Activated CD8-positive, alpha-beta memory T cell treated with anti-CD3 and anti-CD28 coated beads for 36 hours (primary cell): ENCODE data around the gene SLC7A8. TPM values are rescaled to one million over a fixed set of nuclear protein-coding genes. Genes with fewer than 3 reads are reported as not detected.
"Not testable (repeated sequence)": the region's sequence is repeated elsewhere in the genome, so short reads cannot be mapped to it uniquely, and the experiment has no call there.

Source experiments
- CTCF ChIA-PET: fragments of 350-600 bp; sonication (Branson Sonifier 250); formaldehyde crosslinking; loops from one replicate; lab custom pipeline; 2021; ENCODE audit warnings: antibody characterized with exemption; lab: Charles Lee
- POLR2A ChIA-PET: fragments of 350-600 bp; sonication (Branson Sonifier 250); formaldehyde crosslinking; loops from one replicate; lab custom pipeline; 2021; ENCODE audit warnings: antibody characterized with exemption; lab: Charles Lee
- total RNA-seq, 2 experiments: library from RNA; stranded (reverse); gene quantifications; one replicate each; pipeline ENCODE4 v1.2.3, GENCODE V29; 2021

SLC7A8 gene
- total RNA-seq = under 1 TPM; 0.40 to 0.86 TPM

- ChIA-PET CTCF (interaction anchor here (1.8 kb wide), 1 partner anchor 62 kb away, joined by 11 read pairs; no protein-coding TSS in a partner anchor), POLR2A (interaction anchor here (0.6 kb wide), 1 partner anchor 925 kb away, joined by 5 read pairs; no protein-coding TSS in a partner anchor)
Measured at GRCh38 chr14:23183479-23183878, at the start of gene SLC7A8. Gene SLC7A8 (minus strand): TSS chr14:23183660. CDS start chr14:23182914, 746 bp downstream.

- POLR2A ChIA-PET = not testable (repeated sequence)
Measured at GRCh38 chr14:23232241-23232808, 48.9 kb upstream of the SLC7A8 start.

GRCh38 chr14:23228812-23229211 lies 45.4 kb upstream of the SLC7A8 start:
- ChIA-PET POLR2A (no interaction called here), CTCF (no interaction called here)

More at GRCh38 chr14:23232241-23232808, 48.9 kb upstream of the SLC7A8 start:
- CTCF ChIA-PET = not testable (repeated sequence)

- POLR2A ChIA-PET = no interaction called here
- CTCF ChIA-PET = no interaction called here
Measured at GRCh38 chr14:23227566-23227965, 44.1 kb upstream of the SLC7A8 start.

GRCh38 chr14:23224958-23225357 lies 41.5 kb upstream of the SLC7A8 start:
- CTCF ChIA-PET, POLR2A ChIA-PET: not testable (repeated sequence)

GRCh38 chr14:23219075-23219474 lies 35.6 kb upstream of the SLC7A8 start:
- ChIA-PET CTCF (interaction anchor here (0.7 kb wide), 1 partner anchor 73 kb away, joined by 3 read pairs; no protein-coding TSS in a partner anchor), POLR2A (no interaction called here)

GRCh38 chr14:23217032-23218020 lies 33.9 kb upstream of the SLC7A8 start:
- CTCF ChIA-PET = interaction anchor here (0.5 kb wide), 1 partner anchor 995 kb away, joined by 4 read pairs; no protein-coding TSS in a partner anchor
- POLR2A ChIA-PET = no interaction called here

GRCh38 chr14:23215421-23215820 lies 32.0 kb upstream of the SLC7A8 start:
- ChIA-PET POLR2A (no interaction called here), CTCF (no interaction called here)

- ChIA-PET POLR2A (no interaction called here), CTCF (interaction anchor here (1.1 kb wide), 1 partner anchor 60 kb away, joined by 4 read pairs; no protein-coding TSS in a partner anchor)
Measured at GRCh38 chr14:23209651-23210423, 26.4 kb upstream of the SLC7A8 start.

- CTCF ChIA-PET = no interaction called here
Measured at GRCh38 chr14:23208324-23208723, 24.9 kb upstream of the SLC7A8 start.

GRCh38 chr14:23207146-23207540 lies 23.7 kb upstream of the SLC7A8 start:
- ChIA-PET CTCF (interaction anchor here (1.2 kb wide), 1 partner anchor 20 kb away, joined by 3 read pairs; no protein-coding TSS in a partner anchor), POLR2A (no interaction called here)

More at GRCh38 chr14:23208324-23208723, 24.9 kb upstream of the SLC7A8 start:
- POLR2A ChIA-PET = no interaction called here

- CTCF ChIA-PET = interaction anchor here (1.2 to 1.7 kb wide), 2 partner anchors 19 to 86 kb away, joined by 3 to 4 read pairs; no protein-coding TSS in a partner anchor
Measured at GRCh38 chr14:23206422-23207145, 23.1 kb upstream of the SLC7A8 start.

GRCh38 chr14:23202001-23202400 lies 18.5 kb upstream of the SLC7A8 start:
- ChIA-PET POLR2A (no interaction called here), CTCF (no interaction called here)

More at GRCh38 chr14:23206422-23207145, 23.1 kb upstream of the SLC7A8 start:
- POLR2A ChIA-PET = no interaction called here

GRCh38 chr14:23199141-23199540 lies 15.7 kb upstream of the SLC7A8 start:
- CTCF ChIA-PET = interaction anchor here (1.0 kb wide), 1 partner anchor 79 kb away, joined by 3 read pairs; no protein-coding TSS in a partner anchor
- POLR2A ChIA-PET = not testable (repeated sequence)

- POLR2A ChIA-PET, CTCF ChIA-PET: not testable (repeated sequence)
Measured at GRCh38 chr14:23196487-23196886, 13.0 kb upstream of the SLC7A8 start.

GRCh38 chr14:23195552-23196101 lies 12.2 kb upstream of the SLC7A8 start:
- CTCF ChIA-PET = interaction anchor here (1.9 kb wide), 1 partner anchor 75 kb away, joined by 5 read pairs; no protein-coding TSS in a partner anchor
- POLR2A ChIA-PET = no interaction called here

GRCh38 chr14:23193432-23193831 lies 10.0 kb upstream of the SLC7A8 start:
- POLR2A ChIA-PET = no interaction called here
- CTCF ChIA-PET = no interaction called here

GRCh38 chr14:23187925-23188324 lies 4.5 kb upstream of the SLC7A8 start:
- CTCF ChIA-PET = interaction anchor here (0.7 to 1.9 kb wide), 4 partner anchors 20 to 111 kb away, joined by 3 to 17 read pairs (median 6); no protein-coding TSS in a partner anchor
- POLR2A ChIA-PET = no interaction called here
